WTC11 (cell line): Measurements from ENCODE around the gene ITGA3. TPM values are rescaled to one million over a fixed set of nuclear protein-coding genes. Genes with fewer than 3 reads are reported as not detected.

Experiments used
- ATAC-seq: fragments of 200-7000 bp; cut with Tn5 transposase; 2 replicates; pipeline ENCODE4 v1.10.0; 2021; ENCODE audit warnings: mild to moderate bottlenecking, moderate library complexity
- CTCF ChIA-PET: fragments of 300-600 bp; sonication (Branson Sonifier 250); formaldehyde crosslinking; loops from one replicate; lab custom pipeline; 2021; ENCODE audit warnings: antibody characterized with exemption; lab: Charles Lee
- POLR2A ChIA-PET: fragments of 350-600 bp; sonication (Branson Sonifier 250); formaldehyde crosslinking; loops from one replicate; lab custom pipeline; 2021; ENCODE audit warnings: antibody characterized with exemption; lab: Charles Lee
- DNase-seq: peaks from one replicate; pipeline ENCODE4 v3.0.0; 2021; ENCODE audit warnings: low spot score
- H3K27ac Mint-ChIP-seq: 2 replicates; pipeline ENCODE4 v1.8.0; 2021; ENCODE audit warnings: mixed read lengths
- H3K27me3 Mint-ChIP-seq: 2 replicates; pipeline ENCODE4 v1.8.0; 2021; ENCODE audit warnings: low read depth, mild to moderate bottlenecking, moderate library complexity, mixed read lengths
- H3K36me3 Mint-ChIP-seq: 2 replicates; pipeline ENCODE4 v1.8.0; 2021; ENCODE audit warnings: mixed read lengths
- H3K4me1 Mint-ChIP-seq: 2 replicates; pipeline ENCODE4 v1.8.0; 2022; ENCODE audit warnings: mixed read lengths
- H3K4me3 Mint-ChIP-seq: 2 replicates; pipeline ENCODE4 v1.8.0; 2021; ENCODE audit warnings: mild to moderate bottlenecking, moderate library complexity, mixed read lengths
- H3K9me3 Mint-ChIP-seq: 2 replicates; pipeline ENCODE4 v1.8.0; 2021; ENCODE audit warnings: mixed read lengths
- E2F4 ChIP-seq: sonication (generic); formaldehyde crosslinking; IDR thresholded peaks from 2 replicates; pipeline ENCODE4 v1.8.1; 2022; ENCODE audit warnings: low read depth, mild to moderate bottlenecking, moderate library complexity, missing genetic modification reagents, borderline replicate concordance
- EMX1 ChIP-seq: fragments of 250-450 bp; sonication (Bioruptor Pico); IDR thresholded peaks from 2 replicates; pipeline ENCODE4 v1.8.0; 2021; ENCODE audit warnings: mild to moderate bottlenecking
- ESRRA ChIP-seq: sonication (generic); formaldehyde crosslinking; IDR thresholded peaks from 2 replicates; pipeline ENCODE4 v1.8.1; 2022; ENCODE audit warnings: mild to moderate bottlenecking, missing genetic modification reagents, borderline replicate concordance
- FOXP1 ChIP-seq: sonication (generic); formaldehyde crosslinking; IDR thresholded peaks from 2 replicates; pipeline ENCODE4 v1.8.0; 2022; ENCODE audit warnings: missing genetic modification reagents, mild to moderate bottlenecking, moderate library complexity, borderline replicate concordance
- HMGA2 ChIP-seq: fragments of 250-450 bp; sonication (Bioruptor Pico); IDR thresholded peaks from 2 replicates; pipeline ENCODE4 v1.4.0; 2021; ENCODE audit warnings: mild to moderate bottlenecking, moderate library complexity
- JUN ChIP-seq: sonication (generic); formaldehyde crosslinking; IDR thresholded peaks from 2 replicates; pipeline ENCODE4 v1.8.0; 2023; ENCODE audit warnings: mild to moderate bottlenecking, missing genetic modification reagents
- KAT7 ChIP-seq: sonication (generic); formaldehyde crosslinking; IDR thresholded peaks from 2 replicates; pipeline ENCODE4 v1.8.1; 2023; ENCODE audit warnings: missing genetic modification reagents, mild to moderate bottlenecking, borderline replicate concordance
- NFATC4 ChIP-seq: fragments of 250-450 bp; sonication (Bioruptor Pico); IDR thresholded peaks from 2 replicates; pipeline ENCODE4 v1.9.0; 2021; ENCODE audit warnings: mild to moderate bottlenecking
- TP53 ChIP-seq: sonication (generic); formaldehyde crosslinking; IDR thresholded peaks from 2 replicates; pipeline ENCODE4 v1.8.1; 2023; ENCODE audit warnings: mild to moderate bottlenecking, missing genetic modification reagents
- USF1 ChIP-seq: sonication (generic); formaldehyde crosslinking; IDR thresholded peaks from 2 replicates; pipeline ENCODE4 v1.8.0; 2022; ENCODE audit warnings: mild to moderate bottlenecking, missing genetic modification reagents
- ZNF232 ChIP-seq: sonication (generic); formaldehyde crosslinking; IDR thresholded peaks from 2 replicates; pipeline ENCODE4 v1.8.0; 2022; ENCODE audit warnings: mild to moderate bottlenecking, missing genetic modification reagents
- ZNF317 ChIP-seq: sonication (generic); formaldehyde crosslinking; IDR thresholded peaks from 2 replicates; pipeline ENCODE4 v1.8.1; 2023; ENCODE audit warnings: low read depth, mild to moderate bottlenecking, moderate library complexity, missing genetic modification reagents, borderline replicate concordance
- ZNF416 ChIP-seq: fragments of 250-450 bp; sonication (Bioruptor Pico); IDR thresholded peaks from 2 replicates; pipeline ENCODE4 v1.9.0; 2021; ENCODE audit warnings: mild to moderate bottlenecking, inconsistent platforms
- total RNA-seq: library from RNA; stranded (reverse); gene quantifications from 3 replicates; pipeline ENCODE4 v1.2.3, GENCODE V29; 2021
- TF ChIP-seq, protein P1 (sequence below): fragments of 250-450 bp; sonication (Bioruptor Pico); IDR thresholded peaks from 2 replicates; pipeline ENCODE4 v1.9.0; 2021; ENCODE audit warnings: mild to moderate bottlenecking, borderline replicate concordance
- TF ChIP-seq, protein P2 (sequence below): sonication (generic); formaldehyde crosslinking; IDR thresholded peaks from 2 replicates; pipeline ENCODE4 v1.8.0; 2022; ENCODE audit warnings: missing genetic modification reagents

ITGA3 gene
- total RNA-seq, 1 experiment from 2014 or later, result 35.3 TPM

DNA sequence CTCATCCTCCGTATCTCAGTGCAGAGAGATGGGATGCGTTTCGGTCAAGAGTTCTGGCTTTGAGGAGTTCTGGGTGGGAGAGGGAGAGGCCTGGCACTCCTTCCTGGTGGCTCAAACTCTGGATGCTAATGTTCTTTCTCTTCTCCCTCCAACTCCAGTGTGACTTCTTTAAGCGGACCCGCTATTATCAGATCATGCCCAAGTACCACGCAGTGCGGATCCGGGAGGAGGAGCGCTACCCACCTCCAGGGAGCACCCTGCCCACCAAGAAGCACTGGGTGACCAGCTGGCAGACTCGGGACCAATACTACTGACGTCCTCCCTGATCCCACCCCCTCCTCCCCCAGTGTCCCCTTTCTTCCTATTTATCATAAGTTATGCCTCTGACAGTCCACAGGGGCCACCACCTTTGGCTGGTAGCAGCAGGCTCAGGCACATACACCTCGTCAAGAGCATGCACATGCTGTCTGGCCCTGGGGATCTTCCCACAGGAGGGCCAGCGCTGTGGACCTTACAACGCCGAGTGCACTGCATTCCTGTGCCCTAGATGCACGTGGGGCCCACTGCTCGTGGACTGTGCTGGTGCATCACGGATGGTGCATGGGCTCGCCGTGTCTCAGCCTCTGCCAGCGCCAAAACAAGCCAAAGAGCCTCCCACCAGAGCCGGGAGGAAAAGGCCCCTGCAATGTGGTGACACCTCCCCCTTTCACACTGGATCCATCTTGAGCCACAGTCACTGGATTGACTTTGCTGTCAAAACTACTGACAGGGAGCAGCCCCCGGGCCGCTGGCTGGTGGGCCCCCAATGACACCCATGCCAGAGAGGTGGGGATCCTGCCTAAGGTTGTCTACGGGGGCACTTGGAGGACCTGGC is 33.3 kb downstream of the ITGA3 start (continued):
- TF ChIP-seq ESRRA (CRISPR knock-in tag) (no peak), HMGA2 (no peak), USF1 (CRISPR knock-in tag) (no peak), FOXP1 (CRISPR knock-in tag) (no peak), KAT7 (CRISPR knock-in tag) (no peak), NFATC4 (CRISPR knock-in tag) (no peak), ZNF232 (no peak)
- TF ChIP-seq, protein P1, sequence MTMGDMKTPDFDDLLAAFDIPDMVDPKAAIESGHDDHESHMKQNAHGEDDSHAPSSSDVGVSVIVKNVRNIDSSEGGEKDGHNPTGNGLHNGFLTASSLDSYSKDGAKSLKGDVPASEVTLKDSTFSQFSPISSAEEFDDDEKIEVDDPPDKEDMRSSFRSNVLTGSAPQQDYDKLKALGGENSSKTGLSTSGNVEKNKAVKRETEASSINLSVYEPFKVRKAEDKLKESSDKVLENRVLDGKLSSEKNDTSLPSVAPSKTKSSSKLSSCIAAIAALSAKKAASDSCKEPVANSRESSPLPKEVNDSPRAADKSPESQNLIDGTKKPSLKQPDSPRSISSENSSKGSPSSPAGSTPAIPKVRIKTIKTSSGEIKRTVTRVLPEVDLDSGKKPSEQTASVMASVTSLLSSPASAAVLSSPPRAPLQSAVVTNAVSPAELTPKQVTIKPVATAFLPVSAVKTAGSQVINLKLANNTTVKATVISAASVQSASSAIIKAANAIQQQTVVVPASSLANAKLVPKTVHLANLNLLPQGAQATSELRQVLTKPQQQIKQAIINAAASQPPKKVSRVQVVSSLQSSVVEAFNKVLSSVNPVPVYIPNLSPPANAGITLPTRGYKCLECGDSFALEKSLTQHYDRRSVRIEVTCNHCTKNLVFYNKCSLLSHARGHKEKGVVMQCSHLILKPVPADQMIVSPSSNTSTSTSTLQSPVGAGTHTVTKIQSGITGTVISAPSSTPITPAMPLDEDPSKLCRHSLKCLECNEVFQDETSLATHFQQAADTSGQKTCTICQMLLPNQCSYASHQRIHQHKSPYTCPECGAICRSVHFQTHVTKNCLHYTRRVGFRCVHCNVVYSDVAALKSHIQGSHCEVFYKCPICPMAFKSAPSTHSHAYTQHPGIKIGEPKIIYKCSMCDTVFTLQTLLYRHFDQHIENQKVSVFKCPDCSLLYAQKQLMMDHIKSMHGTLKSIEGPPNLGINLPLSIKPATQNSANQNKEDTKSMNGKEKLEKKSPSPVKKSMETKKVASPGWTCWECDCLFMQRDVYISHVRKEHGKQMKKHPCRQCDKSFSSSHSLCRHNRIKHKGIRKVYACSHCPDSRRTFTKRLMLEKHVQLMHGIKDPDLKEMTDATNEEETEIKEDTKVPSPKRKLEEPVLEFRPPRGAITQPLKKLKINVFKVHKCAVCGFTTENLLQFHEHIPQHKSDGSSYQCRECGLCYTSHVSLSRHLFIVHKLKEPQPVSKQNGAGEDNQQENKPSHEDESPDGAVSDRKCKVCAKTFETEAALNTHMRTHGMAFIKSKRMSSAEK (CRISPR knock-in tag), result no peak

GRCh38 chr17:50090071-50090470 is 34.2 kb downstream of the ITGA3 start:
- Mint-ChIP-seq H3K36me3 (no peaks in the 10 kb centered on the region), H3K9me3 (no peaks in the 10 kb centered on the region), H3K4me3 (no peak overlapping the region), H3K27me3 (no peaks in the 10 kb centered on the region), H3K27ac (no peak overlapping the region; the same call in 1 of the 2 replicates), H3K4me1 (no peaks in the 10 kb centered on the region)
- DNase-seq, result no peak
- TF ChIP-seq EMX1 (CRISPR knock-in tag) (no peak), E2F4 (CRISPR knock-in tag) (no peak), ZNF317 (CRISPR knock-in tag) (no peak), USF1 (CRISPR knock-in tag) (no peak), TP53 (CRISPR knock-in tag) (no peak), ZNF416 (CRISPR knock-in tag) (no peak), JUN (CRISPR knock-in tag) (no peak)
- TF ChIP-seq, protein P2, sequence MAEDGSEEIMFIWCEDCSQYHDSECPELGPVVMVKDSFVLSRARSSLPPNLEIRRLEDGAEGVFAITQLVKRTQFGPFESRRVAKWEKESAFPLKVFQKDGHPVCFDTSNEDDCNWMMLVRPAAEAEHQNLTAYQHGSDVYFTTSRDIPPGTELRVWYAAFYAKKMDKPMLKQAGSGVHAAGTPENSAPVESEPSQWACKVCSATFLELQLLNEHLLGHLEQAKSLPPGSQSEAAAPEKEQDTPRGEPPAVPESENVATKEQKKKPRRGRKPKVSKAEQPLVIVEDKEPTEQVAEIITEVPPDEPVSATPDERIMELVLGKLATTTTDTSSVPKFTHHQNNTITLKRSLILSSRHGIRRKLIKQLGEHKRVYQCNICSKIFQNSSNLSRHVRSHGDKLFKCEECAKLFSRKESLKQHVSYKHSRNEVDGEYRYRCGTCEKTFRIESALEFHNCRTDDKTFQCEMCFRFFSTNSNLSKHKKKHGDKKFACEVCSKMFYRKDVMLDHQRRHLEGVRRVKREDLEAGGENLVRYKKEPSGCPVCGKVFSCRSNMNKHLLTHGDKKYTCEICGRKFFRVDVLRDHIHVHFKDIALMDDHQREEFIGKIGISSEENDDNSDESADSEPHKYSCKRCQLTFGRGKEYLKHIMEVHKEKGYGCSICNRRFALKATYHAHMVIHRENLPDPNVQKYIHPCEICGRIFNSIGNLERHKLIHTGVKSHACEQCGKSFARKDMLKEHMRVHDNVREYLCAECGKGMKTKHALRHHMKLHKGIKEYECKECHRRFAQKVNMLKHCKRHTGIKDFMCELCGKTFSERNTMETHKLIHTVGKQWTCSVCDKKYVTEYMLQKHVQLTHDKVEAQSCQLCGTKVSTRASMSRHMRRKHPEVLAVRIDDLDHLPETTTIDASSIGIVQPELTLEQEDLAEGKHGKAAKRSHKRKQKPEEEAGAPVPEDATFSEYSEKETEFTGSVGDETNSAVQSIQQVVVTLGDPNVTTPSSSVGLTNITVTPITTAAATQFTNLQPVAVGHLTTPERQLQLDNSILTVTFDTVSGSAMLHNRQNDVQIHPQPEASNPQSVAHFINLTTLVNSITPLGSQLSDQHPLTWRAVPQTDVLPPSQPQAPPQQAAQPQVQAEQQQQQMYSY (CRISPR knock-in tag), result no peak
- POLR2A ChIA-PET, result no interaction called here
- CTCF ChIA-PET, result interaction anchor here (1.0 to 5.4 kb wide), 3 partner anchors 10 to 92 kb away, joined by 3 to 62 read pairs (median 6); no protein-coding TSS in a partner anchor
- ATAC-seq, result no peak
